GM12874 (cell line): ENCODE measurements around the gene IFNL4.

Experiments
- CTCF ChIP-seq: IDR thresholded peaks from 2 replicates; pipeline ENCODE4 v1.5.1; 2011; ENCODE audit warnings: low read depth, mild to moderate bottlenecking, control low read depth, low read length, moderate library complexity; ENCODE audit not compliant: insufficient read depth

IFNL4 gene

DNA sequence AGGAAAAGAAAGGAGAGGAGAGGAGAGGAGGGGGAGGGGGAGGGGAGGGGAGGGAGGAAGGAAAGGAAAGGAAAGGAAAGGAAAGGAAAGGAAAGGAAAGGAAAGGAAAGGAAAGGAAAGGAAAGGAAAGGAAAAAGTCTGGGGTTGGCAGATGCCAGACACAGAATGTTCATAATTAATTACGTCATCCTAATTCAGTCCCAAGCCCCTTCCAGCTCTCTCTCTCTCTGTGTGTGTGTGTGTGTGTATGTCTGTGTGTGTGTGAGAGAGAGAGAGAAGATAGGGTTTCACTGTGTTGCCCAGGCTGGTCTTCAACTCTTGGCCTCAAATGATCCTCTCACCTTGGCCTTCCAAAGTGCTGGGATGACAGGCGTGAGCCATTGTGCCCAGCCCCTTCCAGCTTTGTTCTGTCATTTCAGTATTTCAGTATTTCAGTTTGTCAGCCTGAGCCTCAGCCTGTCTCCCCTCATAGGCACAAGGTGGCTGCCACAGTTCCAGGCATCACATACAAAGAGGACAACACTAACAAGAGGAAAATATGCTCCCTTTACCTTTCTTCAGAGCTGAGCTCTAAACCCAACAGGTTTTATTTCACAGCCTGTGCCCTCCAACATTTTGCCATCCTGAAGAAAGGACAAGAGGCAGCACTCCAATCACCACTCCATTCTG is 18.4 kb downstream of the IFNL4 start:
- no peak for TF ChIP-seq CTCF

DNA sequence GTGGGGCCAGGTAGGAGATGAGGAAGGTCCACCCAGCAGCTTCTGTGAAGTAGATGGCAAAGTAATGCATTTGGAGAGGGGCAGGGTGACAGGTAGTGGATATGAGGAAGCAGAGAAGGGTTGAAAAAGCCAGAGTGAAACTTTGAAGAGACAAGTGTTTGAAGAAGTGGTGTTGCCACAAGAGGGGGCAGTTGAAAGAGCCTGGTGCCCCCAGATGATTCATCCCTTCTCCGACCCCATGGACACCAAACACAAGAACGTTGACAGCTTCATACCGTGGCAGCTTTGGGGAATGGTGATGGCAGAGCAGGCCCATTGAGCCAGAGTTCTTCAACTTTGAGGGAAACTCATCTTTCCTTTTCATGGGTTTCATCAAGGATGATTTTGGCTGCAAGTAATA is 23.7 kb downstream of the IFNL4 start:
- no peak for TF ChIP-seq CTCF

DNA sequence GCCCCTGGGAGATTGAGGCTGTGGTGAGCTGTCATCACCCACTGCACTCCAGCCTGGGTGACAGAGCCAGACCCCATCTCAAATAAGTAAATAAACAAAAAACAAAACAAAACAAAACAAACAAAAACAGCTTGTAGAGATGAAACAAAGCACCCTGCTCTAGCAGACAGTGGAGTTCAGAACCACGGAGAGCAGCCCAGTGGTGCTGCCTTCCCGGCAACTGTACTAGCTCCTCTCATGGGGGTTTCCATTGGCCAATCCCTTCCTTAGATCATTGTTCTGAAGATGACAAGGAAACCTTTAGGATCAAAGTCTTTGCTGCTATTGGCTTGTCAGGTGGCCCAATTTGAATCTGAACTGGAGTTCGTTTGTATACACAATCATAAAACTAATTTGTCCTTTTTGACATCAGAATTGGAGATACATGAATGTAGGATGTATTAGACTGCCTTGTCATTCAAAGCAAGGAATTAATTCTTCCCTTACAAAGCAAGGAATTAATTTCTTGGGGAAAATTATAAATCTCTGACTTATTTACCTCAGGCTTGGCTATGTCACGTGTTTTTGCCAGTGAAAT is 24.9 kb downstream of the IFNL4 start:
- TF ChIP-seq CTCF: no peak

- TF ChIP-seq CTCF: no peak
These were observed 30.2 kb downstream of the IFNL4 start for GRCh38 chr19:39218230-39219007.

DNA sequence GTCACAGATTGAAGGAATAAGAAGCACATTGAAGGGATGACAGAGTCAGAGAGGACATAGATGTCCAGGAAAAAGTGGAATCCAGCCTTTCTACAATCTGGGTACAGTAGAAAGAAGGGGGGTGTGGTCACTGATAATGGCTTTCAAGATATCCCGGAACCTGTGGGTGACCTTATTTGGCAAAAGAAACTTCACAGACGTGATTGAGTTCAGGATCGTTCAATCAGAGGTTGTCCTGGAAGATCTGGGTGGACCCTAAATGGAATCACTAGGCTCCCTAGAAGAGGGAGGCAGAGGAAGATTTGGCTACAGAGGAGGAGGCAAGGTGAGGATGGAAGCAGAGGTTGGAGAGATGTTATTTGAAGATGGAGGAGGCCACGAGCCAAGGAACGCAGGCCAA is 31.6 kb downstream of the IFNL4 start:
- no peak for TF ChIP-seq CTCF

GRCh38 chr19:39212375-39212742 is 36.3 kb downstream of the IFNL4 start:
- TF ChIP-seq CTCF: peak; percentile 53

- TF ChIP-seq CTCF: no peak
These were observed 36.8 kb downstream of the IFNL4 start for GRCh38 chr19:39211731-39212374.
